SK-N-SH (cell line): ENCODE measurements around the gene DLG2. TPM values are rescaled to one million over a fixed set of nuclear protein-coding genes. Genes with fewer than 3 reads are reported as not detected.

Experiments used
- CTCF ChIA-PET: fragments of 300-600, 350-600 bp; formaldehyde crosslinking; extraction: SDS; loops from one replicate; lab custom pipeline; 2021; lab: Yijun Ruan, JAX
- POLR2A ChIA-PET: fragments of 350-600 bp; sonication (Branson Sonifier 250); formaldehyde crosslinking; extraction: SDS; loops from one replicate; lab custom pipeline; 2020; ENCODE audit warnings: antibody characterized with exemption, inconsistent platforms; lab: Yijun Ruan, JAX
- DNase-seq: peaks from one replicate; pipeline ENCODE4 v3.0.0; 2012
- H2AFZ ChIP-seq: fragments of 200-600 bp; sonication (generic); 2 replicates; pipeline ENCODE4 v1.8.1; 2016; ENCODE audit warnings: antibody characterized with exemption, mild to moderate bottlenecking, low read depth
- H3F3A ChIP-seq: fragments of 200-600 bp; sonication (generic); replicated peaks from 2 replicates; pipeline ENCODE3; 2016; ENCODE audit warnings: antibody characterized with exemption, mild to moderate bottlenecking; ENCODE audit not compliant: insufficient read depth
- H3K27ac ChIP-seq, 2 experiments: fragments of 200-500 bp in 1 of 2; fragments of 200-600 bp in 1 of 2; sonication (Bioruptor generic) in 1 of 2; sonication (generic), shearing (Covaris generic) in 1 of 2; 2 replicates each; pipeline versions ENCODE4 v1.5.1 to v1.6.1; 2014 to 2016; ENCODE audit warnings: low read depth in 2 of 2, inconsistent platforms in 1 of 2, low read length in 1 of 2, mild to moderate bottlenecking in 1 of 2, mixed read lengths in 1 of 2
- H3K27me3 ChIP-seq: fragments of 200-600 bp; sonication (generic), shearing (Covaris generic); 2 replicates; pipeline ENCODE4 v1.6.1; 2016; ENCODE audit warnings: mixed run types; ENCODE audit not compliant: insufficient read depth
- H3K36me3 ChIP-seq, 2 experiments: fragments of 200-500 bp in 1 of 2; fragments of 200-600 bp in 1 of 2; sonication (Bioruptor generic) in 1 of 2; sonication (generic) in 1 of 2; replicated peaks in 1 of 2; 2 replicates each; pipeline versions ENCODE3 to v1.5.1; 2014 to 2016; ENCODE audit warnings: low read length in 1 of 2, mild to moderate bottlenecking in 1 of 2; ENCODE audit not compliant: insufficient read depth in 2 of 2, control insufficient read depth in 1 of 2
- H3K4me1 ChIP-seq, 2 experiments: fragments of 200-500 bp in 1 of 2; fragments of 200-600 bp in 1 of 2; sonication (Bioruptor generic) in 1 of 2; sonication (generic), shearing (Covaris generic) in 1 of 2; 2 replicates each; pipeline versions ENCODE4 v1.5.1 to v1.6.1; 2014 to 2016; ENCODE audit warnings: low read depth in 1 of 2, low read length in 1 of 2, mixed run types in 1 of 2; ENCODE audit not compliant: insufficient read depth in 2 of 2, control insufficient read depth in 1 of 2
- H3K4me2 ChIP-seq: fragments of 200-600 bp; sonication (generic), shearing (Covaris generic); 2 replicates; pipeline ENCODE4 v1.6.1; 2017; ENCODE audit warnings: mixed run types
- H3K4me3 ChIP-seq, 2 experiments: fragments of 200-500 bp in 1 of 2; fragments of 200-600 bp in 1 of 2; sonication (Bioruptor generic) in 1 of 2; sonication (generic), shearing (Covaris generic) in 1 of 2; 2 replicates each; pipeline versions ENCODE4 v1.5.1 to v1.8.1; 2014 to 2016; ENCODE audit warnings: low read depth in 2 of 2, inconsistent platforms in 1 of 2, low read length in 1 of 2, mild to moderate bottlenecking in 1 of 2, mixed read lengths in 1 of 2, moderate library complexity in 1 of 2
- H3K79me2 ChIP-seq: fragments of 200-600 bp; sonication (generic); 2 replicates; pipeline ENCODE4 v1.8.1; 2017; ENCODE audit warnings: mild to moderate bottlenecking; ENCODE audit not compliant: insufficient read depth
- H3K9ac ChIP-seq: fragments of 200-600 bp; sonication (generic); 2 replicates; pipeline ENCODE4 v1.6.1; 2017; ENCODE audit warnings: mixed run types
- H3K9me2 ChIP-seq: fragments of 200-600 bp; sonication (generic); 2 replicates; pipeline ENCODE4 v1.6.1; 2017; ENCODE audit warnings: mixed run types
- H3K9me3 ChIP-seq: fragments of 200-600 bp; sonication (generic); 2 replicates; pipeline ENCODE4 v1.6.1; 2017; ENCODE audit warnings: mixed run types, mild to moderate bottlenecking, moderate library complexity
- H4K20me1 ChIP-seq: fragments of 200-600 bp; sonication (generic); 2 replicates; pipeline ENCODE4 v1.6.1; 2017; ENCODE audit warnings: mild to moderate bottlenecking, mixed run types; ENCODE audit not compliant: insufficient read depth
- CHD2 ChIP-seq: fragments of 150-350 bp; IDR thresholded peaks from 2 replicates; pipeline ENCODE4 v1.6.1; 2018; ENCODE audit warnings: low read length; ENCODE audit not compliant: partially characterized antibody
- EZH2phosphoT487 ChIP-seq: fragments of 200-600 bp; sonication (generic); IDR thresholded peaks from 2 replicates; pipeline ENCODE4 v1.6.1; 2017; ENCODE audit warnings: low read depth, mixed run types, mild to moderate bottlenecking, antibody characterized with exemption, moderate library complexity, borderline replicate concordance
- FOSL2 ChIP-seq: IDR thresholded peaks from 2 replicates; pipeline ENCODE4 v1.4.0; 2012; ENCODE audit warnings: low read depth, mild to moderate bottlenecking, moderate library complexity, borderline replicate concordance
- FOXJ3 ChIP-seq: sonication (generic); formaldehyde crosslinking; IDR thresholded peaks from 2 replicates; pipeline ENCODE4 v1.5.1; 2020; ENCODE audit warnings: mild to moderate bottlenecking, missing genetic modification reagents
- FOXM1 ChIP-seq: IDR thresholded peaks from 2 replicates; pipeline ENCODE4 v1.4.0; 2012; ENCODE audit warnings: low read depth, mild to moderate bottlenecking
- GABPA ChIP-seq: IDR thresholded peaks from 2 replicates; pipeline ENCODE4 v1.4.0; 2012; ENCODE audit warnings: low read depth, mild to moderate bottlenecking
- GATA2 ChIP-seq: sonication (generic); formaldehyde crosslinking; IDR thresholded peaks from 2 replicates; pipeline ENCODE4 v1.5.0; 2020; ENCODE audit warnings: mild to moderate bottlenecking, missing genetic modification reagents
- JUND ChIP-seq: IDR thresholded peaks from 2 replicates; pipeline ENCODE4 v1.4.0; 2012
- MAX ChIP-seq: IDR thresholded peaks from 2 replicates; pipeline ENCODE4 v1.4.0; 2012; ENCODE audit warnings: low read depth
- MEF2A ChIP-seq: IDR thresholded peaks from 2 replicates; pipeline ENCODE4 v1.4.0; 2012; ENCODE audit warnings: low read depth, borderline replicate concordance
- MXI1 ChIP-seq: IDR thresholded peaks from 2 replicates; pipeline ENCODE4 v1.6.1; 2012; ENCODE audit warnings: mild to moderate bottlenecking, low read depth, low read length, improper control_type of control experiment
- POLR2AphosphoS5 ChIP-seq: IDR thresholded peaks from 2 replicates; pipeline ENCODE4 v1.6.1; 2012; ENCODE audit warnings: low read depth, low read length
- RFX5 ChIP-seq: IDR thresholded peaks from 2 replicates; pipeline ENCODE4 v1.6.1; 2012; ENCODE audit warnings: mild to moderate bottlenecking, improper control_type of control experiment, low read length
- RXRA ChIP-seq: IDR thresholded peaks from 2 replicates; pipeline ENCODE4 v1.4.0; 2012; ENCODE audit warnings: low read depth, mild to moderate bottlenecking, borderline replicate concordance
- SIN3A ChIP-seq: IDR thresholded peaks from 2 replicates; pipeline ENCODE4 v1.6.1; 2012; ENCODE audit warnings: low read depth, mild to moderate bottlenecking, low read length, moderate library complexity, borderline replicate concordance
- SMC3 ChIP-seq: IDR thresholded peaks from 2 replicates; pipeline ENCODE4 v1.6.1; 2012; ENCODE audit warnings: low read depth, low read length, improper control_type of control experiment
- TCF12 ChIP-seq: IDR thresholded peaks from 2 replicates; pipeline ENCODE4 v1.4.0; 2012
- polyA plus RNA-seq, 3 experiments: library from polyadenylated mRNA; depleted of rRNA; stranded (reverse); fragments of >200 nt; gene quantifications; 2 replicates each; pipeline ENCODE4 v1.2.3, GENCODE V29; 2012
- TF ChIP-seq, protein P1 (sequence below): IDR thresholded peaks from 2 replicates; pipeline ENCODE4 v1.4.0; 2012; ENCODE audit warnings: low read depth, borderline replicate concordance
- TF ChIP-seq, protein P2 (sequence below): fragments of 150-350 bp; IDR thresholded peaks from 2 replicates; pipeline ENCODE4 v1.6.1; 2016; ENCODE audit warnings: mild to moderate bottlenecking, low read depth, low read length

The DLG2 gene
- polyA plus RNA-seq, 1 of the 3 experiments (the other 2 are of a cell fraction) = 0.21 TPM

DNA sequence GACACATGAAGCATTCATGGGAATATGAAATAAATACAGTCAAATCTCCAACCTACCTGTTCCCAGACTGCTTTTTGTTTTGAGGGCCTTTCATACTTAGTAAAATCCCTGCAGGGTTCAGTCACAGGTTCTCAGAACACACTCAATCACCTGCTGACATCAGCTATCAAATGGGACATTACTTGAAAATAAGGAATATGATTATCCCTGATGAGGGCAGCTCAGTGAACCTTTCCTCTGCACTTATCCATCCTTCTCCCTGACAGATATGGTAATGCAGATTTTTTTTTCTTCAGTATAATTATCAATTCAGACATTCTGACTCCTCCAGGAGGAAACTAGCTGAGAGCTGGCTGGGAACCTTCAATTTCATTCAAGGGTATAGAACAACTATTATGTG lies 1213.6 kb downstream of the DLG2 start (continued):
- no peak for TF ChIP-seq EZH2phosphoT487
- no peak for TF ChIP-seq MXI1

- Histone ChIP-seq H3K9me3 (no peaks in the 10 kb centered on the region), H3K36me3 (no peaks in the 10 kb centered on the region), H3F3A (no peaks in the 10 kb centered on the region), H2AFZ (no peak overlapping the region), H3K4me3 (no peak overlapping the region), H4K20me1 (no peaks in the 10 kb centered on the region), H3K27me3 (no peaks in the 10 kb centered on the region), H3K4me1 (peaks cover 0 to 5% of the 10 kb centered on the region in 2 experiments; a peak in 3 of 4 replicates), H3K27ac (no peak overlapping the region), H3K9ac (no peak overlapping the region), H3K9me2 (no peaks in the 10 kb centered on the region), H3K4me2 (no peak overlapping the region), H3K79me2 (no peaks in the 10 kb centered on the region)
- POLR2A ChIA-PET = no interaction called here
- CTCF ChIA-PET = interaction anchor here (0.6 to 1.6 kb wide), 4 partner anchors 32 to 585 kb away, joined by 3 to 6 read pairs (median 3); no protein-coding TSS in a partner anchor
- TF ChIP-seq FOXM1 = no peak
- TF ChIP-seq CHD2 = no peak
- TF ChIP-seq SIN3A = no peak
- TF ChIP-seq, protein P1, sequence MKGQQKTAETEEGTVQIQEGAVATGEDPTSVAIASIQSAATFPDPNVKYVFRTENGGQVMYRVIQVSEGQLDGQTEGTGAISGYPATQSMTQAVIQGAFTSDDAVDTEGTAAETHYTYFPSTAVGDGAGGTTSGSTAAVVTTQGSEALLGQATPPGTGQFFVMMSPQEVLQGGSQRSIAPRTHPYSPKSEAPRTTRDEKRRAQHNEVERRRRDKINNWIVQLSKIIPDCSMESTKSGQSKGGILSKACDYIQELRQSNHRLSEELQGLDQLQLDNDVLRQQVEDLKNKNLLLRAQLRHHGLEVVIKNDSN = no peak
- TF ChIP-seq JUND = no peak
- no peak for TF ChIP-seq TCF12
- TF ChIP-seq FOXJ3 = no peak
- TF ChIP-seq EZH2phosphoT487 = no peak
- no peak for TF ChIP-seq GATA2 (CRISPR knock-in tag)
- no peak for TF ChIP-seq RXRA
- TF ChIP-seq, protein P2, sequence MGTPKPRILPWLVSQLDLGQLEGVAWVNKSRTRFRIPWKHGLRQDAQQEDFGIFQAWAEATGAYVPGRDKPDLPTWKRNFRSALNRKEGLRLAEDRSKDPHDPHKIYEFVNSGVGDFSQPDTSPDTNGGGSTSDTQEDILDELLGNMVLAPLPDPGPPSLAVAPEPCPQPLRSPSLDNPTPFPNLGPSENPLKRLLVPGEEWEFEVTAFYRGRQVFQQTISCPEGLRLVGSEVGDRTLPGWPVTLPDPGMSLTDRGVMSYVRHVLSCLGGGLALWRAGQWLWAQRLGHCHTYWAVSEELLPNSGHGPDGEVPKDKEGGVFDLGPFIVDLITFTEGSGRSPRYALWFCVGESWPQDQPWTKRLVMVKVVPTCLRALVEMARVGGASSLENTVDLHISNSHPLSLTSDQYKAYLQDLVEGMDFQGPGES = no peak
- TF ChIP-seq RFX5 = no peak
- TF ChIP-seq POLR2AphosphoS5 = no peak
- TF ChIP-seq SMC3 = no peak
- TF ChIP-seq GABPA = no peak
- no peak for TF ChIP-seq MAX
- TF ChIP-seq MEF2A = no peak
- TF ChIP-seq FOSL2 = no peak
- DNase-seq = no peak
These were observed 1214.3 kb downstream of the DLG2 start for GRCh38 chr11:84412862-84413261.
